ENCODE data around the gene GAGE2A.

GRCh38 chrX:49627086-49627777 is 37.9 kb downstream of the GAGE2A start:
- TF ChIP-seq CTCF (conservative IDR thresholded peaks at IDR 0.05 in 1 of 2, IDR thresholded peaks at IDR 0.05 in 1 of 2; ENCODE audit: extremely low read depth in 1 of 2, insufficient read depth in 1 of 2, low read depth in 1 of 2, low read length in 2 of 2), result no peak
- no peak for TF ChIP-seq EZH2 (IDR thresholded peaks at IDR 0.05; ENCODE audit: borderline replicate concordance, low read length)
